ENCODE measurements around the gene ADIPOQ.
A peak's percentile ranks its signal among the peaks of the same experiment; 100 is the strongest.
"Not testable (repeated sequence)": the region's sequence is repeated elsewhere in the genome, so short reads cannot be mapped to it uniquely, and the experiment has no call there.

Gene ADIPOQ

DNA sequence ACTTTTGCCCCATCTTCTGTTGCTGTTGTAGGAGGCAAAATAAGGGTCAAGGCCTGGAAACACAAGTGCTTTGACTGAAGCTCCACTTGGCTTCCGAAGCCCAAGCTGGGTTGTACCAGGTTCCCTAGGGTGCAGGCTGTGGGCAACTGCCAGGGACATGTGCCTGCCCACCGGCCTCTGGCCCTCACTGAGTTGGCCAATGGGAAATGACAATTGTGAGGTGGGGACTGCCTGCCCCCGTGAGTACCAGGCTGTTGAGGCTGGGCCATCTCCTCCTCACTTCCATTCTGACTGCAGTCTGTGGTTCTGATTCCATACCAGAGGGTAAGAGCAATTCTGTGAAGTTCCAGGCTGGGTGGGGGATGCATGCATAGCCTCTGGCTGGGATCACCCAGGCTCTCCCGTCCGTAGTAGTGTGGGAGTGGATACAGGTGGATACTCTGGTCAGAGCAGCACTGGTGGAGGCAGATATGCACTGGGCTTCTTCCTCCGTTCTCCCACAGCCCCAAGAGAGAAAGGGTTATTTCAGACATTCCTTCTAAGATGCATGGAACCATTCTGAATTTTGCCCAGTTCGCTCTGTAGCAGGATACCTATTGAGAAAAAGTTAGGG is at the start of gene ADIPOQ:
Gene ADIPOQ (plus strand): TSS at position 285 of the 613 bp plus-strand sequence. CDS start 10,349 bp downstream, outside the sequence.
- no peak for DNase-seq

DNA sequence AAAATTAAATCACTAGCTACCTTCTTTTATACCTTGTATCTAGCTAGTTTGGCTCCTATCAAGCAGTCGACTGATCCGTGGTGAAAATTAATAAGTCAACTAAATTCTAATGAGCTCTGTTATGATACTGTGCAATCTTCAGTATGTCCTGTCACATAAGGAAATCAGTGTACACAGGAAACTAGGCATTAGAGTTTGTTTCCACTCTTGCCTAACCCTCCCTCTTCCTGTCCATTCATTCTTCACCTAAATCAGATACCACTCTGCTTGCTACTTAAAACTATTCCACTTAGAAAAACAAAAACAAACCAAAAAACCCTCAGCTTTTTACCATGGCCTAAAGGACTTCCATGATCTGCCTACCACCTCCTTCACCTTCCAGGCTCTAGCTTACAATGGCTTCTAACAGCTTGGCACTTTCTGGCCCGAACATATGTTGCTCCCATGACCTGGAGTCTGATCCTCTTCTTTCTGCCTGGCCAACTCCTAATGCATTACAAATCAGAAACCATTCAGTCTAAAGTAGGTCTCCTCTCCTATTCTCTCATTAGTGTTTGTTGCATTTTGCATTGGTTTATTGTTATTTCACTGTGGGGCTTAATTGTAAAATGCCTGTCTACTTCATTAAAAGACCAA is 44.2 kb upstream of the ADIPOQ start:
- DNase-seq = no peak

DNA sequence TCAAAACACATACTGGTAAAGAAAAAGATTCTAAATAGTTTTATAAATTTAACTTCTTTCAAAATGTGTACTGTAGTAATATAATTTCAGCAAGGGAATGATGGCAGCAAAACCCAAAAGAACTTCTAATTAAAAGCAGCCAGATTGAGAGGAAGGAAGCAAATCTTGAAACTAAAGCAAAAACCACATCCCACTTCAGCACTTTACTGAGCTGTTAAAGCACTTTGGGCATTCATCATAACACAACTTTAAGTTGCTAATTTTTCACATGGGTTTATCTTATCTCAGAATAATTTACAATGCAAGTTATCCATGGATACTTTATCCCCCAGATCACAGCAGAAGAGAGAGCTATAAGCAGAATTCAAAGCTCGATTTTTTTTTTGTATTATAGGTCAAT is 42.2 kb upstream of the ADIPOQ start:
- no peak for DNase-seq

DNA sequence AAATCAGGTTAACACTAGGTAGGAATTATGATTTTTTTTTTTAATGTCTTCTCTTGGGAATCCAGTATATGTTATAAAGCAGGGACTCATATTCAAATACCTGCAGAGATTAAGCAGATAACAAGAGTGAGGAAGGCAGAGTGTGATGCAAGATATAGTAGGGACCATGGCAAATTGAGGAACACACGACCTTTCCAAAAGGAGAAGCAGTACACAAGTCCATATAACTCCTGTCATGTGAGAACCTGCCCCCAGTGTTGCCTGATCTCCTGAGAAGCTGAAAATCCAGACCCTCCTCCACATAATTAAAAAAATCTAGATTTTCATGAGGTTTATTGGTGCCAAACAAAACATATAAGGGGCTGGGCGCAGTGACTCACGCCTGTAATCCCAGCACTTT is 39.8 kb upstream of the ADIPOQ start:
- DNase-seq = no peak

DNA sequence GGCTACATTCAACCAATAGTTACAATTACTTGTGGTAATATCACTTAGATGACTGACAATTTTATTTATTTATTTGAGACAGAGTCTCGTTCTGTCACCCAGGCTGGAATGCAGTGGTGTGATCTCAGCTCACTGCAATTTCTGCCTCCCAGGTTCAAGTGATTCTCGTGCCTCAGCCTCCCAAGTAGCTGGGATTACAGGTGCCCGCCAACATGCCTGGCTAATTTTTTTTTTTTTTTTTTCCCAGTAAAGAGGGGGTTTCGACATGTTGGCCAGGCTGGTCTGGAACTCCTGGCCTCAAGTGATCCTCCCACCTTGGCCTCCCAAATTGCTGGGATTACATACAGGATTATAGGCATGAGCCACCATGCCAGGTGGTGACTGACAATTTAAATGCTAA is 39.1 kb upstream of the ADIPOQ start:
- not testable (repeated sequence) for DNase-seq

DNA sequence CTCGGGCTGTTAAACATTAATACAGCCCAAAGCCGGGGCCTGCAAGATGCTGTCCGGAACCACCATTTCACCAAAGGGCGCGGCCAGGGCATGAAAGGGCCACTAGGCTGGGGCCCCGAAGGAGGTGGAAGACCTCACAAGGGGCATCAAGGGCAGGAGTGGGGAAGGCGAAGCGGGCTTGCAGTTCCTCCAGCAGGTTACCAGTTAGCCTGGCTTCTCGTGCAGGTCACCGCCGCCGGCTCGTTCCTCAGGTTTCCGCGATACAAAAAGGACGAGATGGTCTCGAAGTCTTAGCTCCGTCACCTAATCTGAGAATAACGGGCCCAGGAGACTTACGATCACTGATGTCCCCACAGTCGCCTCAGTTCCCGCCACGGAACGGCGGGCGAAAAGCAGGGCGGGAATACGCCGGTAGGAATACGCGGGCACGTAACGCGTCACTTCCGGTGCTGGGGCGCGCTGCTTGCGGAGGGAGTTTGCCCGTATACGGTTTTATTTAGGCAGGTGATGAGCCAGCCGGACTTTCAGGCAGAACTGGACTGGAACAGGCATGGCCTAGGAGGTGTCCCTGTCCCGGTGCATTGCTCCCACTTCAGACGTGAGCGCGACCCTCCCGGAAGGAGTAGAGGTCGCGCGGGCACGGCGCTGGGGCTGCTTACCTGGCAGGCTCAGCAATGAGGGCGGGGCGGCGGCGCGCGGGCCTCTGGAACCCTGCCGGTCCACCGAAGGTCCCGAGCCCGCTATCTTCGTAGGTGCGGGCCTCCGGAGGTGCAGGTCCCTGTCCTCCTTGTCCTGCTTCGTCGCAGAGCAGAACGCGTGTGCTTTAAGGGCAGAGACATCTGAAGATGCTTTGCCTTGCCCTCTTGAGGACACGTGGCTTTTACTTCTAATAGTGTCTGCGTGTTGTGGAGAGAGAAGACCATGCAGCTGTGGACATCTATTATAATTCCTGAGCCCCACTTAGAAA is 36.1 kb upstream of the ADIPOQ start, which contains the start of gene RFC4:
Gene RFC4 (minus strand): TSS at position 394 of the 967 bp plus-strand sequence. CDS start 1,769 bp downstream, outside the sequence.
- DNase-seq = peak; percentile 69 to 87 (median 81)

DNA sequence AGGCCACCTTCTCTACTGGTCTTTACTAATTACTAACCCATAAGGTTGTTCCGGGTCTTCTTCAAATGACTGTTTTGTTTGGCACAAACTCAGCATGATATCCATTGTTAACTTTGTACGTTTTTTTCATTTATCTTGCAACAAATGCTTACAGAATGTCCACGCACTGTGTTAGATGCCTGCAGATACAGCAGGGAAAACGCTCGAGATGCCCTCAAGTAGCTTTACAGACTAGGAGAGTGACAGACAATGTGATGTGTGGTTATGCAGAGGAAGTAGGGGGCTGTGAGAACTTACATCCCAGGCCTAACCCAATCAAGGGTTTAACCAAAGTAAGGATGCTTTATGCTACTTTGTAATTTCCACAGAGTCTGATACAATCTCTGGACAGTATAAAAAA is 35.3 kb upstream of the ADIPOQ start:
- peak in 1 of 6 experiments; percentile 30 for DNase-seq

DNA sequence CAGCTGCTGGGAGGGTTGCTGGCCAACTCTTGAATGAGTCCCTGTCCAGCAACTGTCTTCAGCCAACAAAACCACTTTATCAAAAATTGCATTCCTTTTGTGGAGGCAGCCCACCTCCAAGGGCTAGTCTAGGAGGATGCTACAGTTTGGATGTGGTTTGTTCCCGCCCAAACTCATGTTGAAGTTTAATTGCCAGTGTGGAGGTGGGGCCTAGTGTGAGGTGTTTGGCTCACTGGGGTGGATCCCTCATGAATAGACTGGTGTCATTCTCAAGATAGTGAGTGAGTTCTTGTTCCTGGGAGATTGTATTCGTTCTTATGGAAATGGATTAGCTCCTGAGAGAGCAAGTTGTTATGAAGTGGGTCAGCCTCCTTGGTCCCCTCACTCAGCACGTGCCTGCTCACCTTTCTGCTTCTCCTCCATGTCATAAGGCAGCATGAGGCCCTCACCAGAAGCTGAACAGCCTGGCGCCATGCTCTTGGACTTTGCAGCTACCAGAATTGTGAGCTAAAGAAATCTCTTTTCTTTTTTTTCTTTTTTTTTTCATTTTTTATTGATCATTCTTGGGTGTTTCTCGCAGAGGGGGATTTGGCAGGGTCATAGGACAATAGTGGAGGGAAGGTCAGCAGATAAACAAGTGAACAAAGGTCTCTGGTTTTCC is 32.0 kb upstream of the ADIPOQ start:
- no peak for DNase-seq

DNA sequence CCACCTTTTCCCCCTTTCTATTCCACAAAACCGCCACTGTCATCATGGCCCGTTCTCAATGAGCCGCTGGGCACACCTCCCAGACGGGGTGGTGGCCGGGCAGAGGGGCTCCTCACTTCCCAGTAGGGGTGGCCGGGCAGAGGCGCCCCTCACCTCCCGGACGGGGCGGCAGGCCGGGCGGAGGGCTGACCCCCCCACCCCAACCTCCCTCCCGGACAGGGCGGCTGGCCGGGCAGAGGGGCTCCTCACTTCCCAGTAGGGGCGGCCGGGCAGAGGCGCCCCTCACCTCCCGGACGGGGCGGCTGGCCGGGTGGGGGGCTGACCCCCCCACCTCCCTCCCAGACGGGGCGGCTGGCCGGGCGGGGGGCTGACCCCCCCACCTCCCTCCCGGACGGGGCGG is 31.2 kb upstream of the ADIPOQ start:
- DNase-seq = not testable (repeated sequence)

DNA sequence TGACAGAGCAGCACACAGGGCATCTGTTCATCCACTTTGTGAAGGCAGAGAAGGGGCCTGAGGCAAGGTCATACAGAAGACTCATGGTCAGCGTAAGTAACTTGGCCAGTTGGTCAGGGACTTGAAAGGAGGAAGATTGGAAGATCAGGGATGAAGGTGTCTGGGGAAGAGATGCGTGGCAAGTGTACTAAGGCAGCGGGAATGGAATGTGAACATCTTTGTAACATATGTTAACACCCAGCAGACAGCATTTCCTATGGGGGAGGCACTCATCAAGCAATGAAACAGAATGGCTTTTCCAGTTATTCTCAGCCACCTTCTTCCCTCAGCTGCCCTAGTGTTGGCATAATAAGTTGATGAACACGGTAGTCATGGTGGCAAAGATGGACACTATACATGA is 28.4 kb upstream of the ADIPOQ start:
- no peak for DNase-seq

DNA sequence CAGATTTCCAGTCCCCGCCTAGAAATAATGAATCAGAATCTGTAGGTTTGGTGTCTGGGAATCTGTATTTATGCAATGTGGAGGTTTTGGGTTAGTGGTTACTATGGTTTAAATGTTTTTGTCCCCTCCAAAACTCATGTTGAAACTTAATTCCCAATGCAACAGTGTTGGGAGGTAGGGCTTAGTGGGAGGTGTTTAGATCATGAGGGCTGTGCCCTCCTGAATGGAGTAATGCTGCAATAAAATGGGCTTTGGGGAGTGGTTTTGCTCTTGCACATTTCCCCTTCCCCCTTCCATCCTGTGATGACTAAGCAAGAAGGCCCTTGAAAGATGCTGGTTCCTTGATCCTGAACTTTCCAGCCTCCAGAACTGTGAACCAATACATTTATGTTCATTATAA is 27.1 kb upstream of the ADIPOQ start:
- DNase-seq = no peak

DNA sequence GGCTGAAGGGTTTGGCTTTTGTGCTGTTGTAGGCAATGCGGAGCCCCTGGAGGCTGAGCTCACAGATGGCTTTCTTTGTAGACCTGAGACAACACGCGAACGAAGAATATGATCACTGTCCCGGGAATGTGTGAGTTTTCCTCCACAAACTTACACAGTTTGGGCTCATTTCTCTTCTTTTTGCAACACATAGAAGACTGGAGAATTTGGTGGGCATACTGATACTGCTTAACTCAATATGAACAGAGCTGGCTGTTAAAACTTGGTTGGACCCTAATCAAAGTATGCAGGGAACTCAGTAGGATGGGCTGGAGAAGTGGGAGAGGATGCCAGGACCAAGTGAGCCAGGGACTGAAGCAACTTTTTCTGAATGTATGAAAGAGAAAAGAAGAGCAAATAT is 24.0 kb upstream of the ADIPOQ start:
- DNase-seq = no peak

DNA sequence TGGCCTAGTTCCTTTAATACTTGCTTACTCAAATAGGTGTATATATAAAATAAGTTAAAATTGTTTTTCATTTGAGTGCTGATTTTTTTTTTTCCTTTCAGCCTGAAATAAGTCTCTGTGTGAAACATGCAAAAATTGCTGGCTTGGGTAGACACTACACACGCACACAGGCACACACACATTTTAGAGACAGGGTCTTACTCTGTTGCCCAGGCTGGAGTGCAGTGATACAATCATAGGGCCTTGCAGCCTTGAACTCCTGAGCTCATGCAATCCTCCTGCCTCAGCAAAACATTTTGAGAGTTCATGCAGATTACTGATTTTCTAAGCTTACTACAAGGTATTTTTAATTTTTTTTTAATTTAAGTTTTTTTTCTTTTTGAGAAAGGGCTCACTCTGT is 23.6 kb upstream of the ADIPOQ start:
- no peak for DNase-seq

DNA sequence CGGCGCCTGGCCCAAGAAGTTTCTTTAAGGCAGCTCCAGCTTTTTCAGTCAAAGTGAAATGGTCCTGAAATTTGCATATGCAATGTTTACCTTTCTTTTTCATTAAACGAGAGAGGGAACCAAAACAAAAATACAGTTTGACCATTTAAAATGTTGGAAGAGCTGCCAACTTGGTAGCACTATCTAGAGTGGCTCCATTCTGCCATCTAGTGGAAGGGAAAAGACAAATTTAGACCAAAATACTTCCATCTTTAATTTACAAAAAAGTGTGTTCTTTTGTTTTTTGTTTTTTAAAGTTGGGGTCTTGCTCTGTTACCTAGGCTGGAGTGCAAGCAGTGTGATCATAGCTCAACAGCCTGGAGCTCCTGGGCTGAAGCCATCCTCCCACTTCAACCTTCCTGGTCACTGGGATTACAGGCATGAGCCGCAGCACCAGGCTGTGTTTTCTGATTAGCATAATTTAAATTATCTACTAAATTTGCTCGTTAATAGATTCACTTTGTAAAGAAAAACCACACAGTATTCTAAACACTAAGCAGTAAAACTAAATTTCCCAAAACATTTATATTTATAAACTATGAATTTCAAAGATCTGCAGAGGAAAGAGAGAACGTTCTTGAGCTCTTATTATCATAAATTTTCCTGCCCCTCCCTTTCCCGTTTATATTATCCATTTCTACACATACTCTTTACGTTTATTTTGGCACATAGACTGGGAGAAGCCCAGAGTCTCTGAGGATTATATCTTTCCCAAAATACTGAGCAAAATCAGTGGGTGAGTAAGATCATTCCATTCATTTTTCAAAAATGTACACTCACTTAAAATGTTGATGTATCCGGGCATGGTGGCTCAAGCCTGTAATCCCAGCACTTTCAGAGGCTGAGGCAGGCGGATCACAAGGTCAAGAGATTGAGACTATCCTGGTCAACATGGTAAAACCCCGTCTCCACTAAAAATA is 20.8 kb upstream of the ADIPOQ start:
- peak in 2 of 6 experiments; percentile 42 to 51 for DNase-seq

DNA sequence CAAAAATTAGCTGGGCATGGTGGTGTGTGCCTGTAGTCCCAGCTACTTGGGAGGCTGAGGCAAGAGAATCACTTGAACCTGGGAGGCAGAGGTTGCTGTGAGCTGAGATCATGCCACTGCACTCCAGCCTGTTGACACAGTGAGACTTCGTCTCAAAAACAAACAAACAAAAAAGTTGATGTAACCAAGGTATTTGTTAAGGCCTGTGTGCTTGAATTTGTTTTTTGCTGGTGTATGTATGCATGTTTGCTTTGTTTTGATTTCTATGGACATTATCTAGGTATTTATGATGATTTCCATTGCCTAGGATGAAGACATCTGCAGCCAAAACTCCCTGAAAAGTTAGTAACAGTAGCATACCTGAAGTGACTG is 20.1 kb upstream of the ADIPOQ start:
- not testable (repeated sequence) for DNase-seq

DNA sequence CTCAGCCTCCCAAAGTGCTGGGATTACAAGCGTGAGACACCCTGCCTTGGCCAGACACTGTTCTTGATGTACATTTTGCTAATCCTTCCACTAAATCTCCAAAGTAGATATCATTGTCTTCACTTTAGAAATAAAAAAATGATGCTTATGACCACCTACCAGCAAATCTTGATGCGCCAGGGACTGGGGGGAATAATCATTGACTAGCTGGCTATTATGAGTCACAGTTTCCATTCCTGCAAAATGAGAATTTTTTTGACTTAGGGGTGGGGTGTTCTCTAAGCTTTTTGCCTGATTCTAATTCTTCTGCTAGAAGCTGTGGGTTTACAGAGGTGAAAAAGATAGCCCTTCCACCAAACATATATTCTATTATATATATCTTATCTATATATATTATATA is 19.1 kb upstream of the ADIPOQ start:
- DNase-seq = no peak

DNA sequence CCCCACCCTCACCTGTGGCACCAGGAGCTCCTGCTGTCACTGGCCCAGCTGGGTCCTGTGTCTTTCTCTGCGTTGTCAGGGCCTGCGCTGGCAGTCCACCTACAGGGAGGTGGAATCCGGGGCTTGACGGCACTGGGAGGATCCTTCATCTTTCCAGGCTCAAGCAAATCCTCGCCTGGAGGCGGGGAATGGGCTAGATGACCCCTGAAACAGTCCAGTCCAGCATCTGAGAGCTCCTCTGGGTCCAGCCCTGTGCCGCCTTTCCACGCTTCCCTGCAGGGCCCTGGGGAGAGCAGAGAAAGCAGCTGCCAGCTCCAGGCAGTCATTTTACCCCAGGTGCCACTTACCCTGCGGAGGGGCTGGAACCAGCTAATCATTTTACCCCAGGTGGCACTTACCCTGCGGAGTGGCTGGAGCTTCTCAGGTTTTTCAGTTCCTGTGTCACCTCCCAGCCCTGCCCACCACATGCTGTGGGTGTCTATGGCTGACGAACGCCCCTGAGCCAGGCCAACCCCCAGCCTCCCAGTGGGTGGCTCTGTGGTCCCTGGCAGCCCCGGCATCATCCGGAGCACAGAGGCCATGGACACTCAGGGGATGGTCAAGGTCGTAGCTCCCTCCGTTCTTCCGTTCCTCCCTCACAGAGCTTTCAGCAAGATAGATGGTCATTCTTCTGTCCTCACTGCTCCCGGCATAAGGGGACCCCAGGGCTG is 17.9 kb upstream of the ADIPOQ start:
- no peak for DNase-seq

DNA sequence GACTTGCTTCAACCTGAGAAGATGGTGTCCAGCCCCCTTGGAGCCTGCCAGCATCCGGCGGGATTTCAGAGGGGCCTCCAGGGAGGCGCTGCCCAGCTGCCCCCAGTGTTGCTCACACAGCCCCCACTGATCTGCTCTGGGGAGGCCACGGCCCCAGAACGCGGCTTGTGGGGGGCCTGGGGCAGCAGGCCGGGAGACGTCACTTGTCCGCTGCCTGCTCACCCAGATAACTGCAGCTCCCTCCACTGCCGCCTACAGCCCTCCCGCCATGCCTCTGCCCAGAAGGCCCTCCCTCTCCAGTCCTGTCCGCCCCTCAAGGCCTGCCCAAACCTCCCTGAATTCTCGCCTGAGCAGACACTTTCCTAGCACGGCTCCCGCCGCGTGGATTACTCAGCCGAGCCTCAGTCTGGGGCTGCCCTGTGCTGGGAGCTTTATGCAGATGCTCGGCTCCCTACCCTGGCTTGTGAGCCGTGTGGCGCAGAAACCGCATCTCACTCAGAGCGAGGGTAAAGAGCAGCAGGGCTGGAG is 17.2 kb upstream of the ADIPOQ start:
- DNase-seq = peak in 2 of 6 experiments; percentile 17 to 31

DNA sequence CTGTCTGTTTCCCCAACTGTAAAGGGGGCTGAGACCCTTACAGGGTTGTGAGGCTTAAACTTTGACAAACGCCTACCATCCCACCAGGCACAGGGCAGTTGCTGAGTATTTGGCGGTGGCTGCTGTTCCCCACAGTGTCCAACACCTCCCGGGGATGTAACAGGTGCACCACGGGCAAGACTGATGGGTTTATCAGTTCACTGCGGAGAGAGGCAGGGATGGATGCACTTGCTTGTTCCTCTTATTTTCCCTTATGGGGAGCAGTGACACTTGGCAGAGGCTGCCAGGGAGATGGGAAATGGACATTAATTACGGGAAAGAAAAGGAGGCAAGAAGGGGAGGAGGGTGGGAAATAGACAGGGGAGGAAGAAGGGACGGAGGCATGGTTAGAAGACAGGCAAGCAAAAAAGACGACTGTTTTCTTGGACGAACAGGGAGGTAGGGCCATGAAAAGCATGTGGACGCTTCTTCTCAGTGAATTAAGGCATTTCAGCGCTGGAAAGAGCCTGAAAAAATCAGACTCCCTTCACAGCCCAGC is 16.6 kb upstream of the ADIPOQ start:
- peak in 1 of 6 experiments; percentile 31 for DNase-seq

DNA sequence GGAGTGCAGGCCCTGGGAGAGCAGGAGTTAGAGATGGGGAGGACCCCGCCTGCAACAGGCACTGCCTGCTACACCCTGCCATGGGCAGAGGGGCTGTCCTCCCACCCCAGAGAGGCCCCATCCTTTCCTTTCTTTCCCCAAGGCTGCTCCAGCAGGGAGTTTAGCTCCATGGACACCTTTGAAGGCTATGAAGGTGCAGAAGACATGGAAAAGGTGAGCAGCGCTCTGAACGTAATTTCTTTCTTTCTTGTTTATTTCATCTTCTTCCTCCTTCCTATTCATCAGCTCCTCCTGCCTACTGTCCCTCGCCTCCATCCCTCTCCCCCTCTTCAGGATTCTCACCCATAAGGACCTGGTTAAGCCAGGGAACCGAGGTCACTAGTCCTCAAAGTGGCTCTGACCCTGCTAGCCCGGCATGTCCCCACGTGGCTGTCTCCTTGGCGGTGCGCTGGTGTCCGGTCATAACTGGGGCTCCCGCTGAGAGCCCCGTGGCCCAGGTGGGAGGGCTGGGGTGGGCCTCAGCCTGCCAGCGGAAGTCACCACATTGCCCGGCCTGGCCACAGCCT is 16.0 kb upstream of the ADIPOQ start:
- peak in 1 of 6 experiments; percentile 48 for DNase-seq
